Activated CD8-positive, alpha-beta memory T cell treated with anti-CD3 and anti-CD28 coated beads, Interleukin-2, amount 50 U/mL, for 1 hour (primary cell): ENCODE data around the gene DAP.

Experiments used
- DNase-seq: peaks from one replicate; pipeline ENCODE4 v3.0.0-alpha.2; 2020; ENCODE audit errors: extremely low read depth

DAP gene

GRCh38 chr5:10709933-10710332 lies 51.1 kb downstream of the DAP start:
- no peak for DNase-seq

GRCh38 chr5:10709409-10709808 lies 51.6 kb downstream of the DAP start:
- no peak for DNase-seq

- DNase-seq = no peak
Observed at GRCh38 chr5:10708189-10708944, 52.7 kb downstream of the DAP start.

DNA sequence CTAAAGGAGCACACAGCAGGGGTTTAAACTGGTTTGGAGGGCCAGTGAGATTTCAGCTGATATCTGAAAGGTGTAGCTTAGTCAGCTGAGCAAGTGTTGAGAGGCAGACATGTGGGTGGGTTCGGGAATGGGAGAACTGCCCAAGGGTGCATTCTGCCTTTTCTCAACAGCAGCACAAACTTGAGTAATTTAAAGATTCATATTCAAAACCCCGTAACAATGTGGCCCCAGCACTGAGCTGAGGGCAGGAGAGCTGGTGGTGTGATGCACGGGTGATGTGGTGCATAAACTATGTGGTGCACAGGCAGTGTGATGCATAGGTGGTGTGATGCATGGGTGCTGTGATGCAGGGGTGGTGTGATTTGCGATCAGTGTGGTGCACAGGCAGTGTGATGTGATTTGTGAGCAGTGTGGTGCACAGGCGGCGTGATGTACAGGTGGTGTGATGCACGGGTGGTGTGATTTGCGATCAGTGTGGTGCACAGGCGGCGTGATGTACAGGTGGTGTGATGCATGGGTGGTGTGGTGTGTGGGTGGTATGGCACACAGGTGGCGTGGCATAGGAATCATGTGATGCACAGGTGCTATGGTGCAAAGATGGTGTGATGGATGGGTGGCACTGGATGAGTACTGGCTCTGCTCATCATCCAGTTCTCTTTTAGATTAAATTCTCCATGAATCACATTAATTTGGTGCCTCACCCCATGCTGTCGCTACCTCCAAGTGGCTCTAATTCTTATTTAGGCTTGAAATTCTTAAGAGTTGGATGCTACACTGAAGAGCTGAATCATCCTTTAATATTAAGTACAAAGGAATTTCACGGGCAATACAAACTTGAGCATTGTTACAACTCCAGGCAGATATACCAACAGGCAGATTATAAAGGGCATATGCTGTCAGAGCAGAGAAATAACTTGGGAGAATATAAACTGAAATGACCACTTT lies 53.6 kb downstream of the DAP start:
- no peak for DNase-seq

- DNase-seq = no peak
Observed at GRCh38 chr5:10706326-10706725, 54.7 kb downstream of the DAP start.

GRCh38 chr5:10705747-10706146 lies 55.3 kb downstream of the DAP start:
- no peak for DNase-seq

- DNase-seq = no peak
Observed at GRCh38 chr5:10704949-10705621, 55.9 kb downstream of the DAP start.

DNA sequence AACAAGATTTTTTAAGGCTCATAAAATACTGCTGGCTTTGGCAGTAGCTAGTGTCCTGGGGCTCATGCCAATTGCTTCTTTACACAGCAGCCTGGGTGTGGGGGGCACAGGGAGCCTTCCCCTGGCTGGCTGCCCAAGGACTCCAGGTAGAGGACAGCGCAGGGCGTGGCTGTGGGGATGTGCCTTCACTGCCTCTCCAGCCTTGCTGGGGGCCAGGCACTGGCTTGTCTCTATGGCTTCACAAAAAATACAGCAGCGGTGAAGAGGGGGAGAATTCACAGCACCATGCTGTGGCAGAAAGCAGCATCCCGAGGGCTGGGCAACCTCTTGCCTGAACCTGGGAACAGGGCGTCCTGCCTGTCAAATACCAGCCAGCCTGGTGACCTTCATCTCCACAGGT lies 57.4 kb downstream of the DAP start:
- DNase-seq = no peak

DNA sequence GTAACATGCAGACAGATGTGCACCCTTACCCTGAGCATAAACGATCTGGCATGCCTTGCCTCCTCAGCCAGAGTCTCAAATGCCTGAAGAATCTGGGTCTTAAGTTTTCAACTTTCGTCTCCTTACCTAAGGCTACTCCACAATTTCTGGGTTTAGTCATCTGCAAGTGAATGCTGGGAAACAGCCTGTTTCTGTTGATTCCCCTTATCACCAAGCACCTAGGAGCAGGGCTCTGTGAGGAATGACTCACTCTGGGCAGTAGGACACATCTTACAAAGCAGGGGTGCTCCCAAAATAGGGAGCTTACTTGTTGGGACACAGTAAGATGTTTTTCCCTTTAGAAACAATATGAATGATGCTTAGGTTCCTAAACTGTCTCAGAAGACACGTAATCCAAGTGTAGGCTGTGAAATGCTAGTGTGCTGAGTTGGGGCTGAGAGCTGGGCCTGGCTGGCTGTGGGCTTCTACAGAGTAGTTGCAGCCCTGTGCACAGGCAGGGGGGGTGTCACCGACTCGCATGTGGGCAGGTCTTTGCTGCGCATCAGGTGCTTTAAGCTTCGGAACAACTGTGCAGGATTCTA lies 58.0 kb downstream of the DAP start:
- DNase-seq = no peak

GRCh38 chr5:10702040-10702629 lies 58.9 kb downstream of the DAP start:
- DNase-seq = no peak

GRCh38 chr5:10701567-10702039 lies 59.4 kb downstream of the DAP start:
- DNase-seq = no peak

DNA sequence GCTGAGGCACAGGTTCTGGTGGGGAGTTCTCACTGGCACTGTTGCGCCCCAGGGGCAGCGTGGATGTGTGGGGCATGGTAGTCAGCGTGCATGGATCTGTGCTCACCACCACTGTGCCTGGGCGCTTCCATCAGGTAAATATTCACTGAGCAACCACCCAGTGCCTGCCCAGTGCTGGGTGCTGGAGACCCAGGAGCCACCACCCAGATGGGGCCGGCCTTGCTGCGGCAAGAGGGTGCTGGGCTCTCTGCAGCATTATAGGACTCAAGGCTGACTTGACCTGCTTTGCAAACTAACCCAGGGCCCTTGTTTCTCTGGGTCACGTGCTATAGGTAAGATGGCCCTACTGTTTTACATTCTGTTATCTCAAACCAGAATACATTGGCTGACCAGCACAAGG lies 60.5 kb downstream of the DAP start:
- no peak for DNase-seq

GRCh38 chr5:10699987-10700386 lies 61.0 kb downstream of the DAP start:
- no peak for DNase-seq

DNA sequence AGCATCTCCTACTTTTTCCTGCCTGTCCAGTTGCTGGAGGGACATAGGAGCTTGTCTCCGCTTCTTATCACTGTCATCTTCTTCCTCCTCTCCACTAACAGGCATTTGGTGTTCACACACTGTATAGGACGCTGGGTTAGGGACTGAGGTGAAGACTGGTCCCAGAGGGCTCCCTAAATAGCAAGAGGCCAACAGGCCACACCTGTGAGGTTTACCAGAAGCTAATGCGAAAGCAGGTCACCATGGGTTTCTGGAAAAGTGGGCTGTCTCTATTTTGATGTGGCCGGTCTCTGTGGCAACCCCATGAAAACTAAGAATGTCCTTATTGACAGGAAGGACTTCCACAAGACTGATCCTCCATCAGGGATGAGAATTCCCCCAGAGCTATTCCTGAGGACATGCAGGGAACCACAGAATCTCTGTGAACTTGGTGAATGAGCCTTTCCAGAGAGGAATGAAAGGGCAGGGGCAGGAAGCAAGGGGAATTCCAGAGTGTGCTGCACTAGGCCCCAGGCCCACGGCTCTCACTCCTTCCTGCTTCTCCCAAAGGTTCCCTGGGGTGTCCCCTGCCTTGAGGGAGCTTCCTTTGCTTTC lies 61.7 kb downstream of the DAP start:
- DNase-seq = no peak

DNA sequence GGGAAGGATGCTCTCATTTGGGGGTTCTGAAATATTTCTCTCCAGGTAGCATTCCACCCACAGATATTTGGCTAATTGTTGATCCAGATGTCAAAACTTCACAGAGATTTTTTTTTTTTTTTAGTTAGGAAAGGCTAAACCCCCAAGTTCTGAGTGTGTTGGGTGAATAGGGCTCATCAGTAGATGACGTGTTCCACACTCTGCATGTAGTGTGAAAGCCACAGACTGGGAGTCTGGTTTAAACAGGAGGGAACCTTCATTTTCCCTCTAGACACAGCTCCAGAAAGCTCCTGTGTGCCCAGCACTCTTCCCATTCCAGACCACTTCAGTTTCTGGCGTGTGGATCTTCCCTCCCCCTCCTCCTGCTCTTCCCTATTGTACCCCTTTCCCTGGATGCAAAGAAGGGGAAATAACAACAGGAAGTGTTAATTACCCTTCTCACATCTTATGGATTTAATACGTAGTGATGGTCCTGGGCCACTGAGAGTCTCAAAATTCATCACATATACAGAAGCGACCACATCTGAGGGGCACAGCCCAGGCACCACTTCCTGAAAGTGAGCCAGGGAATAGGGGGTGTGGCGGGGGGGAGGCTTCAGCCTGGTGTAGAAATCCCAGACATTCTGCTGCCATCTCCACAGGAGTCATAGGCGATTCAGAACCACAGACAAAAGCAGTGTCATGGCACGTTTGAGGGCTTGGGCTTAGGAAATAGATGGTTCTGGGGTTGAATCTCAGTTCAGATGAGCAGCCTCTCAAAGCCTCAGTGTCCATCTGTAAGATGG lies 65.1 kb downstream of the DAP start:
- no peak for DNase-seq

- no peak for DNase-seq
Observed at GRCh38 chr5:10695055-10695649, 65.9 kb downstream of the DAP start.

- DNase-seq = no peak
Observed at GRCh38 chr5:10691826-10692785, 68.9 kb downstream of the DAP start.
